ENCODE measurements around the gene EHBP1.

- no peak for TF ChIP-seq ZNF660 (tag by site-specific recombination; IDR thresholded peaks at IDR 0.05)
- TF ChIP-seq ZSCAN5A (tag by site-specific recombination; IDR thresholded peaks at IDR 0.05) = no peak
- no peak for TF ChIP-seq ZNF138 (tag by site-specific recombination; IDR thresholded peaks at IDR 0.05; ENCODE audit: borderline replicate concordance)
- TF ChIP-seq ZBTB7A (tag by site-specific recombination; IDR thresholded peaks at IDR 0.05; ENCODE audit: low read depth) = no peak
- TF ChIP-seq CTCF (tag by site-specific recombination; IDR thresholded peaks at IDR 0.05) = no peak
- no peak for TF ChIP-seq ZNF292 (tag by site-specific recombination; IDR thresholded peaks at IDR 0.05; ENCODE audit: borderline replicate concordance, low read depth)
- TF ChIP-seq REST (tag by site-specific recombination; IDR thresholded peaks at IDR 0.05) = no peak
- TF ChIP-seq ZNF555 (tag by site-specific recombination; conservative IDR thresholded peaks at IDR 0.05) = no peak
- no peak for TF ChIP-seq ZNF24 (tag by site-specific recombination; IDR thresholded peaks at IDR 0.05)
- TF ChIP-seq ZBTB44 (tag by site-specific recombination; IDR thresholded peaks at IDR 0.05) = no peak
- TF ChIP-seq ELK4 (IDR thresholded peaks at IDR 0.05; ENCODE audit: borderline replicate concordance, low read depth, low read length) = no peak
- TF ChIP-seq ZNF175 (tag by site-specific recombination; IDR thresholded peaks at IDR 0.05) = no peak
- TF ChIP-seq HOXA7 (CRISPR knock-in tag; IDR thresholded peaks at IDR 0.05; ENCODE audit: borderline replicate concordance) = no peak
- TF ChIP-seq ZNF624 (tag by site-specific recombination; IDR thresholded peaks at IDR 0.05) = no peak
These were observed 375.9 kb downstream of the EHBP1 start for GRCh38 chr2:63081404-63081803.
